Endometrial microvascular endothelial cells (primary cell): ENCODE results near the gene NSDHL. TPM values are rescaled to one million over a fixed set of nuclear protein-coding genes. Genes with fewer than 3 reads are reported as not detected.
"Not testable (repeated sequence)": the region's sequence is repeated elsewhere in the genome, so short reads cannot be mapped to it uniquely, and the experiment has no call there.

Source experiments
- in situ Hi-C: cut with HindIII; loops from 2 replicates; pipeline ENCODE4 v1.10.0; 2017; ENCODE audit warnings: low sequenced_read_pairs, low pct_unique_long_range_greater_than_20kb; ENCODE audit errors: inconsistent ontology term
- total RNA-seq: library from RNA; depleted of rRNA; stranded (reverse); fragments of >200 nt; gene quantifications from one replicate; pipeline ENCODE4 v1.2.3, GENCODE V29; 2015; ENCODE audit errors: inconsistent ontology term

The NSDHL gene
- total RNA-seq = 26.7 TPM

GRCh38 chrX:152830312-152831305 lies at the start of gene NSDHL, which contains the start of gene CETN2:
Gene NSDHL (plus strand): TSS chrX:152831063. CDS start chrX:152846325, 15,262 bp downstream.
Gene CETN2 (minus strand): TSS chrX:152830757. CDS start chrX:152830710, 47 bp downstream.
- in situ Hi-C loops = no loop called here

GRCh38 chrX:152787062-152787461 lies 43.8 kb upstream of the NSDHL start:
- in situ Hi-C loops = not testable (repeated sequence)

- in situ Hi-C loops = no loop called here
Observed at GRCh38 chrX:152798945-152799344, 31.9 kb upstream of the NSDHL start.

DNA sequence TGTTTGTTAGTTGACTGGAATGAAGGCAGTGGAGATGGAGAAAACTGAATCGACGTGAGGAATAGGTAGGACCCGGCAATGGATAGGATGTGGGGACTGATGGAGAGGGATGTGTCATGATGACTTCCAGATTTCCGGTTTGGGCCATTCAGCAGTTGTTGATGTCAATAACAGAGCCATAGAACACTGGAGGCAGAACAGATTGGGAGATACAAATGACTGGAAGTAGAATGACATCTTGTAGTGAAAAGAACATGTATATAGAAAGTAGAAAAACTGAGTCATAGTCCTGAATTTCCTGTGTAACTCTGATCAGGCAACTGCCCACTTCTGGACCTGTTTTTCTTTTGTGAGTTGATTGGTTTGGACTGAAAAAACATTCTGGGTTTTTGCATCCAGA lies 24.8 kb upstream of the NSDHL start:
- in situ Hi-C loops = no loop called here

DNA sequence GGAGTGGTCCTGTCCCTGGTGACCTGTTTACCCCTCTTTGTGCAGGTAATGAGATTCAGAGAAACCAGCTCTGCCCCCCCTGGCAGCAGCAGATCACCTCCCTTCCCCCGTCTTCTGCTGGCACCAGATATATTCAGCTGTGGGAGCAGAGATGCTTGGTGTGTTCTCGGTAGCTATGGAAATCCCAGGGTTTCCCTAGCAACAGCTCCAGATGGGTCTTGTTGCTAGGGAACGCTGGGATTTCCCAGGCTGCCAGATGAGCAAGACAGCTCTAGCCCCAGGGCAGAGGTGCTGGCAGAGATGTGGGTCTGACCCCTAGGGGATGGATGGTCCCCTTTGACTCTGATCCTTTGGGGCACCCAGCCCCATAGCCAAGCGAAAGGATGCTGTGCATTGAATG lies 20.5 kb upstream of the NSDHL start:
- in situ Hi-C loops = no loop called here

DNA sequence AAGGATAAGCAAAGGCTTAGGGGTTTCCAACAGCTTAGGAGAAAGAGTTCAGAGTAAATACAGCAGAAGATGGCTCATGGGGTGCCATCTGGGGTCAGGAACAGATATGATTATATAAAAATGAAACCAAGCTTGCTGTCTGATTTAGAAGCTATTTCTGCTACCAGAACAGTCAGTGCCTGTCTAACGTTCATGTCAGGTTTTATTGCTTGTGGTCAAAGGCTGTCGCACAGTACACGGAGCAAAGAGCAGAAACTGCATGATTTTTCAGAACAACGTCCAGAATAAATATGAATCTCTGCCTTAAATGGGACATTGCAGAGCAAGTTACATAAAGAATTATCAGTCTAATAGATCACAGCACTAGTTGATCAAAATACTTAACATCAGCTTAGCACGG lies 17.7 kb upstream of the NSDHL start:
- in situ Hi-C loops = no loop called here

DNA sequence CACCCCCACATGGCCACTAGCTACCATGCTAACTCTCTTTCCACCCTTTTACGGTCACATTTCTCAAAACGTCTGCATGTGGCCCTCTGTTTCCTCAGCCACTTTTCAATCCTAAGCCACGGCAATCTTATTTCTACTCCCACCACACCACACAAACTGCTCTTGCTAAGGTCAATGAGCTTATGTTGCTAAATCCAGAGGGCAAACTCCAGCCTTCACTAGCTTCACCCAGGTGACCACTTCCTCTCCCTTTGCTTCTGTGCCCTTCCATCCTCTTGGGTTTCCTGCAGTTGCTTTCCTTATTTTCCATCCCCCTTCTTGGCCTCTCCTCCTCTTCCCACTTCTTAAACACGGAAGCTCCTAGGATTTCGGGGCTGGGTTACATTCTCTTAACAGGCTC lies 16.8 kb upstream of the NSDHL start:
- in situ Hi-C loops = no loop called here

DNA sequence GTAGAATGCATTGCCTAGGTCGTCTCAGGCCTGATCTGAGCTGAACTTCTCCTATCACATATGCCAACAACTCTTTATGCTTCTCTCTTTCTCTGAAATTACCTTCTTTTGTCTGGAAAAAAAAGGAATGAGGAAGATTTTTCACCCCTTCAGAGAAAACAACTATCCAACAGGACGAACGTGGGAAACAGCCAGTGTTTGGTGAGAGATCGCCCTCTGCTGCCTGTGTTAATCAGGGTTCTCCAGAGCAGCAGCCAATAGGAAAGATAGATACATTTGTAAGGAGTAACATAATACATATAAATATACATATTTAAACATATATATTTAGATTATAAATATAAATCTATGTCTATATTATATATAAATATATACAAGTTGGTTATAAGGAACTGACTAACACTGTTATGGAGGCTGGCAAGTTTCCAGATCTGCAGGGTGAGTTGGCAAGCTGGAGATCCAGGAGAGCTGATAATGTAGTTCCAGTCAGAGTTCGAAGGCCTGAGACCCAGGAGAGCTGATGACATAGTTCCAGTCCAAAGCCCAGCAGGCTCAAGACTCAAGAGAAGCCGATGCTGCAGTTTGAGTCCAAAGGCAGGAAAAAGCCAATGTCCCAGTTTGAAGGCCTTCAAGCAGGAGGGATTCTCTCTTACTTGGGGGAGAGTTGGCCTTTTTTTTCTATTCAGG lies 13.6 kb upstream of the NSDHL start:
- in situ Hi-C loops = no loop called here

- in situ Hi-C loops = no loop called here
Observed at GRCh38 chrX:152818356-152818755, 12.5 kb upstream of the NSDHL start.

- in situ Hi-C loops = no loop called here
Observed at GRCh38 chrX:152819266-152819665, 11.6 kb upstream of the NSDHL start.

GRCh38 chrX:152819732-152820131 lies 11.1 kb upstream of the NSDHL start:
- in situ Hi-C loops = no loop called here

DNA sequence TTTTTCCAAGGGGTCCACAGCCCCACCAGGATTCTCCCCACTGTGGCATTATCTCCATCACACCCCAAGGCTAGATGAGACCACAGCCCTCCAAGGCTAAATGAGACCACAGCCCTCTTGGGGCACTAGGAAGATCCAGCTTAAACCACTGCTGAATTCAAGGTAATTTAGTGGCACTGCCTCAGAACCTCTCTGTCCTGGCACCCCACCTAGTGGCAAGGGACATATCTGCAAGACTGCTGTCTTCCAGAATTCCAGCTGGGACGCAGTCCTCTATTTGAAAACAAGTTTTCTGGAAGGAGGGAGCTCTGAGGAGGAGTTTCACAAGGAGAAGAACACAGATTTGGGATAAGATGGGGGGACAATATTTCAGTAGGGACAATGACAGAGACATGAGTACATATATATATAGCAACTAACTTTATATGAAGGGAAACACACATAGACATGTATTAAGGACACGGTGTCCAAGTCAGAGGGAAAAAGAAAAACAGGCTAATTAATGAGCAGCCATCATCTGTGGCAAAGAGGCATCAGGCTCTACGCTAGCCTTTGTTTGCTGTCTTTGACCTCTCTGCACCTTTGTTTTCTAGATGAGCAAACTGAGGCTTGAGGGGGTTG lies 9.6 kb upstream of the NSDHL start:
- in situ Hi-C loops = no loop called here

DNA sequence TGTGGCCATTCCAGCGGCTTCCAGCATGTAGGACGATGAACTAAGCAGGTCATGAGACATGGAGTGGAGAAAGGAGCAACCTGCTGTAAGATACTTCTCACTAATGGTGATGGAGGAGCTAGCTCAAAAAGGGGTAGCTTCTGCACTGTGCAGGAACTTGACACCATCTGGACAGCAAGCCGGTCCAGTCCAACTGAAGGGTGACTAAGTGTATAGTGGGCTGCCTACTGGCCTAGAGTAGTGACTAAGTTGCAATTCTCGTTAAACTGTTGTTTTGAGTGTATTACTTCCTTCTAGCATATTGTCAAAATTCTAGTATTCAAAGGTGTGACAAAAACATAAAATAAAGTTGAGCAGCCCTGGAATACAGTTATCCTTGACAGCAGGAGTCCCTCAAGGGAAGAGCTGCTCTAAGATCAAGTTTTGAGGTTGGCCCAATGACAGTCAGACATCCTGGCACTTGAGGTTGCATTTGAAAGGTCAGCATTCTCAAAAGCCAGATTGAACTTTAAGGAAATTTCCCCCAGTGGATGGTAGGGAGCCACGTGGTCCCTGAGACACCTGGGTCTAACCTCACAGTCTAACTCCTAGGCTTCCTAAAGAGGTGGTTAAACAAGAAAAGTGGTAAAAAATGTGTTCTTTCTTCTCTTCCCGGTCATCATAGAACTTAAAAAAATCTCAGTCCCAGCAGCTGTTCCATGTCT lies 8.3 kb upstream of the NSDHL start:
- in situ Hi-C loops = no loop called here

DNA sequence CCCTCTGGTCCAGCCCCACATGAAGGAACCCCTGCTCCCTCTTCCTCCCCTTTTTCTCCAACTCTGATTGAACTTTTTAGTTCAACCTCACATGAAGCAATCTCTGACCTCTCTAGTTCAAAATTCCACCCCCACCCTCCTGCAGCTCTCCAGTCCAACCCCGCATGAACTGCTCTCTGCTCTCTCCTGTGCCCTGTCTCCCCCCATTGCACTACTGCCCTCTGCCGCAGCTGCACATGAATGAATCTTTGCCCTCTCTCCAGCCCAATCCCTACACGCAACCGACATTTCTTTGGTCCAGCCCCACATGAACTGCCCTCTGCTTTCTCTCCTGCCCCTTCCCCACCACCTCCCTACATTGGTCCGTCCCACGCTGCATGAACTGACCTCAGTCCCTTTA lies 7.2 kb upstream of the NSDHL start:
- in situ Hi-C loops = no loop called here

DNA sequence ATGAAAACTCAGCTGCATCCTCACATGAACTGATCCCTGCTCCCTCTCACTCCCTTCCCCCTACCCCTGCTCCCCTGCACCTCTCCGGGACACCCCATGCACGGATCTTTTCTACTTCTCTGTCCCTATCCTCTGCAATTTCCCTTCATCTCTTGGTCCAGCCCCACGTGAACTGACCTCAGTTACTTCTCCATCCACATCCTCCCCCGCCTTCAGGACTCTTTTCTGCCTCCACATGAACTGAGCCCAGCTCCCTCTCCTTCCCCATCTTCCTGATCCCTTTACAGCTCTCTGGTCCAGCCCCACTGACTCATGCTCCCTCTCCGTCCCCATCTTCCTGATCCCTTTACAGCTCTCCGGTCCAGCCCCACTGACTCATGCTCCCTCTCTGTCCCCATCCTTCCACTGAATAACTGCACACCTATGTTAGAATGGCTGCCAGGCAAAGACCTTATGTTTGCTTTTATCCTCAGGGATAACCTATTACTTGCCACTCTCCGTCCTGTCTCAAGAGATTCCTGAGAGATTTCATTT lies 6.0 kb upstream of the NSDHL start:
- in situ Hi-C loops = no loop called here

- in situ Hi-C loops = no loop called here
Observed at GRCh38 chrX:152831391-152831790, 528 bp downstream of the NSDHL start.

GRCh38 chrX:152832520-152832919 lies 1.7 kb downstream of the NSDHL start:
- in situ Hi-C loops = no loop called here

- in situ Hi-C loops = no loop called here
Observed at GRCh38 chrX:152833378-152833777, 2.5 kb downstream of the NSDHL start.

GRCh38 chrX:152835470-152835869 lies 4.6 kb downstream of the NSDHL start:
- in situ Hi-C loops = not testable (repeated sequence)
